ENCODE data around the gene IPP.
"Not testable (repeated sequence)": the region's sequence is repeated elsewhere in the genome, so short reads cannot be mapped to it uniquely, and the experiment has no call there.

IPP gene

GRCh38 chr1:45684402-45684801, 66.1 kb downstream of the IPP start:
- no peak for DNase-seq (ENCODE audit: low read depth in 2 of 2)

GRCh38 chr1:45682942-45683341, 67.5 kb downstream of the IPP start:
- DNase-seq (ENCODE audit: low read depth in 2 of 2), result no peak

GRCh38 chr1:45679123-45679522, 71.3 kb downstream of the IPP start:
- no peak for DNase-seq (ENCODE audit: low read depth in 2 of 2)

- DNase-seq (ENCODE audit: low read depth in 2 of 2), result no peak
Measured at GRCh38 chr1:45678489-45678888, 72.0 kb downstream of the IPP start.

- DNase-seq (ENCODE audit: low read depth in 2 of 2), result no peak
Measured at GRCh38 chr1:45677751-45678245, 72.7 kb downstream of the IPP start.

GRCh38 chr1:45676553-45676952, 73.9 kb downstream of the IPP start:
- DNase-seq (ENCODE audit: low read depth in 2 of 2), result not testable (repeated sequence)

GRCh38 chr1:45674478-45674877, 76.0 kb downstream of the IPP start:
- no peak for DNase-seq (ENCODE audit: low read depth in 2 of 2)

GRCh38 chr1:45673956-45674355, 76.5 kb downstream of the IPP start:
- DNase-seq (ENCODE audit: low read depth in 2 of 2), result no peak

- no peak for DNase-seq (ENCODE audit: low read depth in 2 of 2)
Measured at GRCh38 chr1:45669859-45670655, 80.4 kb downstream of the IPP start.

GRCh38 chr1:45669379-45669778, 81.1 kb downstream of the IPP start:
- DNase-seq (ENCODE audit: low read depth in 2 of 2), result no peak

- no peak for DNase-seq (ENCODE audit: low read depth in 2 of 2)
Measured at GRCh38 chr1:45668526-45668925, 81.9 kb downstream of the IPP start.

GRCh38 chr1:45667321-45668111, 82.9 kb downstream of the IPP start:
- DNase-seq (ENCODE audit: low read depth in 2 of 2), result no peak

GRCh38 chr1:45666836-45667235, 83.6 kb downstream of the IPP start:
- DNase-seq (ENCODE audit: low read depth in 2 of 2), result no peak

GRCh38 chr1:45660336-45660735, 90.1 kb downstream of the IPP start:
- DNase-seq (ENCODE audit: low read depth in 2 of 2), result no peak

GRCh38 chr1:45659222-45659621, 91.2 kb downstream of the IPP start:
- no peak for DNase-seq (ENCODE audit: low read depth in 2 of 2)

- no peak for DNase-seq (ENCODE audit: low read depth in 2 of 2)
Measured at GRCh38 chr1:45658171-45658570, 92.3 kb downstream of the IPP start.

- no peak for DNase-seq (ENCODE audit: low read depth in 2 of 2)
Measured at GRCh38 chr1:45656573-45657226, 93.8 kb downstream of the IPP start.

GRCh38 chr1:45654540-45655280, 95.7 kb downstream of the IPP start:
- DNase-seq (ENCODE audit: low read depth in 2 of 2), result no peak
